22Rv1 (cell line): ENCODE results near the gene IP6K1.

ENCODE experiments used
- ZFX ChIP-seq: fragments of 450-650 bp; IDR thresholded peaks from 2 replicates; pipeline ENCODE4 v1.6.1; 2017; ENCODE audit warnings: antibody characterized with exemption, borderline replicate concordance
- TF ChIP-seq, protein P1 (sequence below): fragments of 450-650 bp; IDR thresholded peaks from 2 replicates; pipeline ENCODE4 v1.5.1; 2017; ENCODE audit warnings: mild to moderate bottlenecking

DNA sequence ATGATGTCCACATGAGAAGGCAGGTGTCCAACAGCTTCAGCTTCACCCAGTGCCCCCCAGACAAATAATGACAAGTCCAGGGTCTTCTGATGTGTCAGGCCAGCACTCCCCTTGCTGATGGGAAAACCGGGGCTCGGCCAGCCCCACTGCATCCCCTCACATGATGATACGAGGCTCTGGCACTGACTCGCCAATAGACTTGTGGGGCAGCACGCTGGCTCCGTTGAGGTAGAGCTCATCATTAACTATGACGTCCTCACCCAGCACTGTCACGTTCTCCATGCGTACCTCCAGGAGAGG is 64.8 kb downstream of the IP6K1 start:
- TF ChIP-seq, protein P1, sequence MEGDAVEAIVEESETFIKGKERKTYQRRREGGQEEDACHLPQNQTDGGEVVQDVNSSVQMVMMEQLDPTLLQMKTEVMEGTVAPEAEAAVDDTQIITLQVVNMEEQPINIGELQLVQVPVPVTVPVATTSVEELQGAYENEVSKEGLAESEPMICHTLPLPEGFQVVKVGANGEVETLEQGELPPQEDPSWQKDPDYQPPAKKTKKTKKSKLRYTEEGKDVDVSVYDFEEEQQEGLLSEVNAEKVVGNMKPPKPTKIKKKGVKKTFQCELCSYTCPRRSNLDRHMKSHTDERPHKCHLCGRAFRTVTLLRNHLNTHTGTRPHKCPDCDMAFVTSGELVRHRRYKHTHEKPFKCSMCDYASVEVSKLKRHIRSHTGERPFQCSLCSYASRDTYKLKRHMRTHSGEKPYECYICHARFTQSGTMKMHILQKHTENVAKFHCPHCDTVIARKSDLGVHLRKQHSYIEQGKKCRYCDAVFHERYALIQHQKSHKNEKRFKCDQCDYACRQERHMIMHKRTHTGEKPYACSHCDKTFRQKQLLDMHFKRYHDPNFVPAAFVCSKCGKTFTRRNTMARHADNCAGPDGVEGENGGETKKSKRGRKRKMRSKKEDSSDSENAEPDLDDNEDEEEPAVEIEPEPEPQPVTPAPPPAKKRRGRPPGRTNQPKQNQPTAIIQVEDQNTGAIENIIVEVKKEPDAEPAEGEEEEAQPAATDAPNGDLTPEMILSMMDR = no peak
- no peak for TF ChIP-seq ZFX
